B cell (primary cell): Measurements from ENCODE around the gene SGSH. TPM values are rescaled to one million over a fixed set of nuclear protein-coding genes. Genes with fewer than 3 reads are reported as not detected.

ENCODE experiments used
- ATAC-seq: fragments of 200-7000 bp; cut with Tn5 transposase; one replicate; pipeline ENCODE4 v1.10.0; 2021; ENCODE audit warnings: low read depth, mild to moderate bottlenecking, moderate number of reproducible peaks, moderate library complexity
- CTCF ChIA-PET: fragments of 350-600 bp; sonication (Branson Sonifier 250); formaldehyde crosslinking; loops from one replicate; lab custom pipeline; 2021; ENCODE audit warnings: antibody characterized with exemption, inconsistent platforms; lab: Charles Lee
- POLR2A ChIA-PET: fragments of 350-600 bp; sonication (Branson Sonifier 250); formaldehyde crosslinking; loops from one replicate; lab custom pipeline; 2021; ENCODE audit warnings: antibody characterized with exemption; lab: Charles Lee
- DNase-seq: peaks from one replicate; pipeline ENCODE4 v3.0.0; 2013
- H2AFZ ChIP-seq: 2 replicates; pipeline ENCODE4 v1.6.1; 2012; ENCODE audit warnings: mild to moderate bottlenecking, low read depth, low read length; ENCODE audit not compliant: insufficient read depth, poor library complexity, severe bottlenecking
- H3K27ac ChIP-seq, 2 donors: 1 replicate in 1 of 2; 2 replicates in 1 of 2; pipeline ENCODE4 v1.5.1; 2012 to 2013; ENCODE audit warnings: low read length in 2 of 2, mild to moderate bottlenecking in 2 of 2, moderate library complexity in 1 of 2
- H3K27me3 ChIP-seq, 4 experiments: fragments of 200-600 bp in 1 of 4; sonication (generic) in 1 of 4; replicated peaks in 1 of 4; 1 replicate in 2 of 4; 2 replicates in 2 of 4; pipeline versions ENCODE4 v1.6.1 to v1.7.0; 2013 to 2016; ENCODE audit warnings: low read length in 3 of 4, mild to moderate bottlenecking in 2 of 4, mixed read lengths in 1 of 4, moderate library complexity in 1 of 4; ENCODE audit not compliant: insufficient read depth in 4 of 4, control insufficient read depth in 3 of 4; ENCODE audit errors: control extremely low read depth in 1 of 4
- H3K36me3 ChIP-seq, 2 experiments: replicated peaks in 1 of 2; 1 replicate in 1 of 2; 2 replicates in 1 of 2; pipeline versions ENCODE4 v1.6.1 to v1.7.1; 2013; ENCODE audit warnings: low read length in 1 of 2; ENCODE audit not compliant: insufficient read depth in 2 of 2, control insufficient read depth in 1 of 2; ENCODE audit errors: control extremely low read depth in 1 of 2, extremely low read depth in 1 of 2
- H3K4me1 ChIP-seq, 2 donors: fragments of 200-600 bp in 1 of 2; sonication (generic) in 1 of 2; 1 replicate in 1 of 2; 2 replicates in 1 of 2; pipeline versions ENCODE4 v1.5.1 to v1.6.1; 2013 to 2017; ENCODE audit warnings: low read length in 2 of 2; ENCODE audit not compliant: control insufficient read depth in 2 of 2, insufficient read depth in 2 of 2
- H3K4me2 ChIP-seq: replicated peaks from 2 replicates; pipeline ENCODE3; 2012; ENCODE audit warnings: mild to moderate bottlenecking, low read depth, low read length; ENCODE audit not compliant: poor library complexity, severe bottlenecking
- H3K4me3 ChIP-seq, 5 experiments: fragments of 200-600 bp in 1 of 5; sonication (generic) in 1 of 5; 1 replicate in 3 of 5; 2 replicates in 2 of 5; pipeline versions ENCODE4 v1.5.1 to v1.7.0; 2011 to 2016; ENCODE audit warnings: low read length in 4 of 5, mild to moderate bottlenecking in 4 of 5, low read depth in 2 of 5, control low read depth in 1 of 5, moderate library complexity in 1 of 5; ENCODE audit not compliant: insufficient read depth in 1 of 5; ENCODE audit errors: control extremely low read depth in 1 of 5, extremely low read depth in 1 of 5
- H3K79me2 ChIP-seq: fragments of 200-600 bp; sonication (generic); one replicate; pipeline ENCODE4 v1.6.0; 2016; ENCODE audit warnings: low read length; ENCODE audit not compliant: control insufficient read depth, insufficient read depth
- H3K9ac ChIP-seq: fragments of 200-600 bp; sonication (generic); 2 replicates; pipeline ENCODE4 v1.6.1; 2017; ENCODE audit warnings: mild to moderate bottlenecking, low read length, moderate library complexity
- H3K9me3 ChIP-seq, 3 donors: one replicate each; pipeline versions ENCODE4 v1.6.1 to v1.7.1; 2013; ENCODE audit warnings: low read length in 2 of 3; ENCODE audit not compliant: control insufficient read depth in 2 of 3, insufficient read depth in 1 of 3; ENCODE audit errors: control extremely low read depth in 1 of 3
- H4K20me1 ChIP-seq: 2 replicates; pipeline ENCODE4 v1.6.0; 2012; ENCODE audit warnings: mild to moderate bottlenecking, low read length; ENCODE audit not compliant: insufficient read depth, control insufficient read depth, poor library complexity, severe bottlenecking
- H3K27ac Mint-ChIP-seq: one replicate; pipeline ENCODE4 v1.8.0; 2021; ENCODE audit warnings: mixed read lengths
- H3K27me3 Mint-ChIP-seq: one replicate; pipeline ENCODE4 v1.8.0; 2021; ENCODE audit warnings: mixed read lengths
- H3K4me1 Mint-ChIP-seq: one replicate; pipeline ENCODE4 v1.8.0; 2021; ENCODE audit warnings: mixed read lengths
- H3K4me3 Mint-ChIP-seq: one replicate; pipeline ENCODE4 v1.8.0; 2021; ENCODE audit warnings: mixed read lengths
- H3K9me3 Mint-ChIP-seq: one replicate; pipeline ENCODE4 v1.8.0; 2022; ENCODE audit warnings: mixed read lengths; ENCODE audit not compliant: insufficient read depth
- CTCF ChIP-seq: fragments of 200-600 bp; IDR thresholded peaks from one replicate; pipeline ENCODE4 v1.8.0; 2022; ENCODE audit warnings: antibody characterized with exemption, mild to moderate bottlenecking
- EZH2 ChIP-seq: IDR thresholded peaks from 2 replicates; pipeline ENCODE4 v1.6.1; 2012; ENCODE audit warnings: borderline replicate concordance, low read depth, mild to moderate bottlenecking, moderate library complexity, low read length; ENCODE audit not compliant: insufficient read depth, poor library complexity, severe bottlenecking
- WGBS: methylation state at CpG from one replicate; pipeline ENCODE4 v1.1.5; 2013; ENCODE audit warnings: missing lambda C conversion rate; ENCODE audit not compliant: insufficient coverage; 5-methylcytosine and 5-hydroxymethylcytosine counted together
- intact Hi-C: fragments of 100-400 bp; cut with micrococcal nuclease; formaldehyde crosslinking; loops from one replicate; pipeline ENCODE4 v1.10.0; 2022
- polyA plus RNA-seq: library from polyadenylated mRNA; depleted of rRNA; stranded (reverse); fragments of >200 nt; gene quantifications from 2 replicates; pipeline ENCODE4 v1.2.3, GENCODE V29; 2012
- total RNA-seq, 2 donors: library from RNA; stranded (reverse); fragments of 120-200 nt in 1 of 2; gene quantifications; 1 replicate in 1 of 2; 2 replicates in 1 of 2; pipeline versions ENCODE4 v1.2.3 to v1.2.4, GENCODE V29; 2013 to 2022

The SGSH gene
- total and polyA plus RNA-seq, 2 donors (not counting 1 experiment from before 2014, with no cell fraction given) = 44.5 to 83.7 TPM

- no peak for ATAC-seq
- WGBS = 90% methylated on average over 30 of the region's 30 CpGs
- POLR2A ChIA-PET = no interaction called here
These were observed 37.9 kb downstream of the SGSH start for GRCh38 chr17:80182118-80182844.

More at GRCh38 chr17:80182118-80182844, 37.9 kb downstream of the SGSH start:
- intact Hi-C loops = no loop called here
- no peak overlapping the region for H2AFZ ChIP-seq
- no peaks in the 10 kb centered on the region for H3K9me3 ChIP-seq
- Mint-ChIP-seq H3K27ac (no peak overlapping the region), H3K27me3 (peaks cover 7% of the 10 kb centered on the region), H3K4me3 (no peak overlapping the region), H3K9me3 (no peaks in the 10 kb centered on the region), H3K4me1 (no peaks in the 10 kb centered on the region)
- no peaks in the 10 kb centered on the region for H3K79me2 ChIP-seq
- H3K4me3 ChIP-seq = no peak overlapping the region
- no peak for TF ChIP-seq EZH2
- no peak for TF ChIP-seq CTCF
- CTCF ChIA-PET = no interaction called here
- no peak overlapping the region for H3K4me2 ChIP-seq
- no peaks in the 10 kb centered on the region for H4K20me1 ChIP-seq
- no peak overlapping the region for H3K27ac ChIP-seq
- no peak for DNase-seq
- H3K9ac ChIP-seq = no peak overlapping the region
- H3K36me3 ChIP-seq = no peaks in the 10 kb centered on the region
- H3K27me3 ChIP-seq = peaks cover 0 to 2% (median 0%) of the 10 kb centered on the region in 4 experiments
- no peaks in the 10 kb centered on the region for H3K4me1 ChIP-seq
